Measurements from ENCODE around the gene DNAJC15.

The DNAJC15 gene

GRCh38 chr13:43154156-43154651 lies 130.8 kb downstream of the DNAJC15 start:
- Mint-ChIP-seq H3K27me3 (no peaks in the 10 kb centered on the region), H3K27ac (no peak overlapping the region), H3K36me3 (no peaks in the 10 kb centered on the region), H3K4me1 (no peaks in the 10 kb centered on the region), H3K4me3 (no peak overlapping the region), H3K9me3 (no peaks in the 10 kb centered on the region)

- H3K36me3 Mint-ChIP-seq = no peaks in the 10 kb centered on the region
- H3K4me1 Mint-ChIP-seq = no peaks in the 10 kb centered on the region
- no peak overlapping the region for H3K27ac Mint-ChIP-seq
- no peaks in the 10 kb centered on the region for H3K9me3 Mint-ChIP-seq
- H3K4me3 Mint-ChIP-seq = no peak overlapping the region
- no peaks in the 10 kb centered on the region for H3K27me3 Mint-ChIP-seq
These were observed 131.5 kb downstream of the DNAJC15 start for GRCh38 chr13:43154839-43155238.

GRCh38 chr13:43156916-43157315 lies 133.5 kb downstream of the DNAJC15 start:
- Mint-ChIP-seq H3K9me3 (no peaks in the 10 kb centered on the region), H3K27ac (no peak overlapping the region), H3K4me1 (no peaks in the 10 kb centered on the region), H3K36me3 (no peaks in the 10 kb centered on the region), H3K27me3 (no peaks in the 10 kb centered on the region), H3K4me3 (no peak overlapping the region)

GRCh38 chr13:43157796-43158195 lies 134.4 kb downstream of the DNAJC15 start:
- no peaks in the 10 kb centered on the region for H3K27me3 Mint-ChIP-seq
- no peaks in the 10 kb centered on the region for H3K4me1 Mint-ChIP-seq
- no peaks in the 10 kb centered on the region for H3K36me3 Mint-ChIP-seq
- no peaks in the 10 kb centered on the region for H3K9me3 Mint-ChIP-seq
- no peak overlapping the region for H3K27ac Mint-ChIP-seq
- no peak overlapping the region for H3K4me3 Mint-ChIP-seq

- Mint-ChIP-seq H3K27me3 (no peaks in the 10 kb centered on the region), H3K4me3 (no peak overlapping the region), H3K9me3 (no peaks in the 10 kb centered on the region), H3K4me1 (no peaks in the 10 kb centered on the region), H3K36me3 (no peaks in the 10 kb centered on the region), H3K27ac (no peak overlapping the region)
These were observed 135.1 kb downstream of the DNAJC15 start for GRCh38 chr13:43158516-43158915.

GRCh38 chr13:43159026-43159461 lies 135.7 kb downstream of the DNAJC15 start:
- H3K27ac Mint-ChIP-seq = no peak overlapping the region
- H3K36me3 Mint-ChIP-seq = no peaks in the 10 kb centered on the region
- H3K27me3 Mint-ChIP-seq = no peaks in the 10 kb centered on the region
- no peaks in the 10 kb centered on the region for H3K4me1 Mint-ChIP-seq
- no peaks in the 10 kb centered on the region for H3K9me3 Mint-ChIP-seq
- no peak overlapping the region for H3K4me3 Mint-ChIP-seq

Measured in activated naive CD4-positive, alpha-beta T cell treated with anti-CD3 and anti-CD28 coated beads, Interleukin-2, amount 50 U/mL, for 24 hours (primary cell).